H1 (cell line): ENCODE results near the gene NR5A1. TPM values are rescaled to one million over a fixed set of nuclear protein-coding genes. Genes with fewer than 3 reads are reported as not detected.

Experiments used
- EZH2 ChIP-seq: fragments of 200-600 bp; sonication (generic); IDR thresholded peaks from 2 replicates; pipeline ENCODE4 v1.7.1; 2012; ENCODE audit warnings: low read depth, mild to moderate bottlenecking, moderate library complexity, low read length, inconsistent platforms; ENCODE audit not compliant: severe bottlenecking
- SIRT6 ChIP-seq: IDR thresholded peaks from one replicate; pipeline ENCODE4 v1.7.1; 2012; ENCODE audit warnings: low read length, inconsistent platforms
- SIX5 ChIP-seq: IDR thresholded peaks from 2 replicates; pipeline ENCODE4 v1.6.1; 2011; ENCODE audit warnings: mild to moderate bottlenecking, low read depth, low read length
- SUZ12 ChIP-seq: fragments of 200-600 bp; sonication (generic); IDR thresholded peaks from 2 replicates; pipeline ENCODE4 v1.6.1; 2012; ENCODE audit warnings: mild to moderate bottlenecking, inconsistent platforms, low read length, moderate library complexity, mixed read lengths
- USF2 ChIP-seq: IDR thresholded peaks from 2 replicates; pipeline ENCODE4 v1.6.1; 2011; ENCODE audit warnings: low read length, improper control_type of control experiment
- polyA plus RNA-seq, 7 experiments: library from polyadenylated mRNA; depleted of rRNA in 3 of 7; stranded (reverse) in 5 of 7; unstranded in 2 of 7; fragments of >200 nt in 5 of 7; fragments of 200-250 nt in 2 of 7; gene quantifications; 1 replicate in 5 of 7; 2 replicates in 1 of 7; 4 replicates in 1 of 7; pipeline versions ENCODE4 v1.2.1 to v1.2.3, GENCODE V29; 2011 to 2013; ENCODE audit warnings: missing spikeins in 2 of 7, mixed read lengths in 2 of 7
- total RNA-seq: library from RNA; stranded (reverse); fragmentation: NEBNext Ultra II Directional; extraction: Animal tissue kit (Norgen Biotek cat#: 25700); gene quantifications from 2 replicates; pipeline ENCODE4 v1.2.1, GENCODE V29; 2021

The NR5A1 gene
- total and polyA plus RNA-seq, 2 of the 8 experiments (the other 6 are each of a cell fraction or from before 2014, with no cell fraction given): 0.29 to 0.58 TPM

- TF ChIP-seq EZH2: no peak
- TF ChIP-seq SIRT6: no peak
- TF ChIP-seq SIX5: no peak
- no peak for TF ChIP-seq USF2
- no peak for TF ChIP-seq SUZ12
Observed at GRCh38 chr9:124493794-124494479, 13.3 kb downstream of the NR5A1 start (continued).
